Measurements from ENCODE around the gene ZNF185. TPM values are rescaled to one million over a fixed set of nuclear protein-coding genes. Genes with fewer than 3 reads are reported as not detected.

The ZNF185 gene
- total RNA-seq, 4 donors from 2014 or later, result 0.56 to 2.2 (median 1.3) TPM

DNA sequence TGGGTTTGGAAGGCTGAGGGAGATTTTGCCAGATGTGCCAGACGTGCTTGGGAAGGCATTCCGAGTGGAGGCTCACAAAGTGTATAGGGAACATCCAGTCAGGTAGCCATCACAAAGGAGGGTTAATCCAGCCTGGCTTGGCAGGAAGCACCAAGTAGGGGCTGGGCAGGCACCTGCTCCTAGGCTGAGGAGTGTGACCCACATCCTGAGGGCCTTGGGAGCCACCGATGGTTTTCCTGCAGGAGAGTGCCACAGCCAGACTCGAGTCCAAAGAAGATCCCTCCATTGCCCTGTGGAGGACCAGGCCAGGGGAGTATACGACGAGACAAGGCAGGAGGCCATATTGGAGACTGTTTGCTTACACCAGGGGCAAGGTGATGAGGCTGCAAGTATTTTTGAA, 48.8 kb downstream of the ZNF185 start:
- no peak for TF ChIP-seq POLR2A (IDR thresholded peaks at IDR 0.05)
- TF ChIP-seq, protein P1, sequence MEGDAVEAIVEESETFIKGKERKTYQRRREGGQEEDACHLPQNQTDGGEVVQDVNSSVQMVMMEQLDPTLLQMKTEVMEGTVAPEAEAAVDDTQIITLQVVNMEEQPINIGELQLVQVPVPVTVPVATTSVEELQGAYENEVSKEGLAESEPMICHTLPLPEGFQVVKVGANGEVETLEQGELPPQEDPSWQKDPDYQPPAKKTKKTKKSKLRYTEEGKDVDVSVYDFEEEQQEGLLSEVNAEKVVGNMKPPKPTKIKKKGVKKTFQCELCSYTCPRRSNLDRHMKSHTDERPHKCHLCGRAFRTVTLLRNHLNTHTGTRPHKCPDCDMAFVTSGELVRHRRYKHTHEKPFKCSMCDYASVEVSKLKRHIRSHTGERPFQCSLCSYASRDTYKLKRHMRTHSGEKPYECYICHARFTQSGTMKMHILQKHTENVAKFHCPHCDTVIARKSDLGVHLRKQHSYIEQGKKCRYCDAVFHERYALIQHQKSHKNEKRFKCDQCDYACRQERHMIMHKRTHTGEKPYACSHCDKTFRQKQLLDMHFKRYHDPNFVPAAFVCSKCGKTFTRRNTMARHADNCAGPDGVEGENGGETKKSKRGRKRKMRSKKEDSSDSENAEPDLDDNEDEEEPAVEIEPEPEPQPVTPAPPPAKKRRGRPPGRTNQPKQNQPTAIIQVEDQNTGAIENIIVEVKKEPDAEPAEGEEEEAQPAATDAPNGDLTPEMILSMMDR (IDR thresholded peaks at IDR 0.05 in 4 of 5, conservative IDR thresholded peaks at IDR 0.05 in 1 of 5), result no peak
- Histone ChIP-seq H3K27ac (no peak overlapping the region), H3K36me3 (no peaks in the 10 kb centered on the region), H3K9me3 (no peaks in the 10 kb centered on the region), H3K27me3 (no peaks in the 10 kb centered on the region), H3K4me1 (peaks cover 0 to 5% of the 10 kb centered on the region in 2 donors), H3K4me3 (no peak overlapping the region)
- ATAC-seq, result no peak
- no peak for DNase-seq
- intact Hi-C loops (cut with DNase I; ENCODE audit: low total_unique reads) (no loop called here), in situ Hi-C loops (cut with MboI; ENCODE audit: low sequenced_read_pairs in 4 of 4) (loop anchor here in 1 of 4 donors (25.0 kb wide), 1 partner anchor 516 kb away; the partner anchor contains the start of gene HAUS7)

Other genes with a start within 250 kb of the ZNF185 start
- gene MAGEA3, start 199.3 kb upstream of the ZNF185 start, total RNA-seq, result not detected
- not detected for gene CSAG2, start 188.8 kb upstream of the ZNF185 start, total RNA-seq
- gene MAGEA2B, start 183.4 kb upstream of the ZNF185 start, total RNA-seq, result not detected
- gene CSAG1, start 164.3 kb upstream of the ZNF185 start, total RNA-seq, result not detected
- gene MAGEA12, start 164.3 kb upstream of the ZNF185 start, total RNA-seq, result not detected
- not detected for gene MAGEA2, start 144.2 kb upstream of the ZNF185 start, total RNA-seq
- not detected for gene CSAG3, start 138.8 kb upstream of the ZNF185 start, total RNA-seq
- gene MAGEA6, start 128.4 kb upstream of the ZNF185 start, total RNA-seq, result not detected
- 10 to 100 TPM in 3 of 4 donors, 1 to 10 TPM in 1; 8.1 to 15.7 (median 10.5) TPM for gene CETN2, start 67.3 kb upstream of the ZNF185 start, total RNA-seq
- 1 to 10 TPM; 4.6 to 8.8 (median 6.2) TPM for gene NSDHL, start 67.0 kb upstream of the ZNF185 start, total RNA-seq
- not detected for gene PNMA5, start 96.0 kb downstream of the ZNF185 start, total RNA-seq
- not detected for gene PNMA3, start 158.4 kb downstream of the ZNF185 start, total RNA-seq
- under 1 TPM in 2 of 4 donors, not detected in 2; 0.36 to 0.44 TPM for gene PNMA6A, start 174.4 kb downstream of the ZNF185 start, total RNA-seq